Panc1 (cell line): ENCODE measurements around the gene SPOCK1. TPM values are rescaled to one million over a fixed set of nuclear protein-coding genes. Genes with fewer than 3 reads are reported as not detected.
"Not testable (repeated sequence)": the region's sequence is repeated elsewhere in the genome, so short reads cannot be mapped to it uniquely, and the experiment has no call there.

Experiments
- ATAC-seq: fragments of 200-7000 bp; cut with Tn5 transposase; 2 replicates; pipeline ENCODE4 v1.9.1; 2020; ENCODE audit warnings: mild to moderate bottlenecking, moderate library complexity
- Bru-seq: library from RNA; stranded (reverse); fragments of 400-500 nt; gene quantifications from one replicate; lab custom pipeline; 2021; lab: Mats Ljungman, UMichigan
- BruChase-seq, 2 experiments: library from RNA; stranded (reverse); fragments of 400-500 nt; gene quantifications; one replicate each; lab custom pipeline; 2021; lab: Mats Ljungman, UMichigan
- BruUV-seq: library from RNA; stranded (reverse); fragments of 400-500 nt; replicated peaks from 2 replicates; lab custom pipeline; 2021; lab: Mats Ljungman, UMichigan
- CTCF ChIA-PET: fragments of 300-600 bp; sonication (Branson Sonifier 250); formaldehyde crosslinking; loops from one replicate; lab custom pipeline; 2022; ENCODE audit warnings: antibody characterized with exemption; lab: Charles Lee
- POLR2A ChIA-PET: fragments of 300-600 bp; sonication (Branson Sonifier 250); formaldehyde crosslinking; loops from one replicate; lab custom pipeline; 2022; ENCODE audit warnings: antibody characterized with exemption; lab: Charles Lee
- DNase-seq: peaks from one replicate; pipeline ENCODE4 v3.0.0-alpha.2; 2010; ENCODE audit warnings: low read depth, low spot score
- H3K27ac ChIP-seq: 2 replicates; pipeline ENCODE4 v1.5.1; 2011; ENCODE audit warnings: mild to moderate bottlenecking, low read length, inconsistent platforms
- H3K27me3 ChIP-seq: fragments of 200-500 bp; sonication (Bioruptor generic); 2 replicates; pipeline ENCODE4 v1.6.0; 2014; ENCODE audit warnings: low read length, inconsistent platforms; ENCODE audit not compliant: control insufficient read depth, insufficient read depth
- H3K36me3 ChIP-seq: fragments of 200-500 bp; sonication (Bioruptor generic); 2 replicates; pipeline ENCODE4 v1.5.1; 2014; ENCODE audit warnings: inconsistent platforms, mild to moderate bottlenecking, low read length, moderate library complexity; ENCODE audit not compliant: control insufficient read depth, insufficient read depth
- H3K4me1 ChIP-seq: 2 replicates; pipeline ENCODE4 v1.5.1; 2011; ENCODE audit warnings: inconsistent platforms, mild to moderate bottlenecking, low read length, moderate library complexity; ENCODE audit not compliant: control insufficient read depth, insufficient read depth
- H3K4me3 ChIP-seq, 2 experiments: 2 replicates each; pipeline ENCODE4 v1.5.1; 2011 to 2012; ENCODE audit warnings: low read depth in 2 of 2, low read length in 2 of 2, mild to moderate bottlenecking in 2 of 2, inconsistent platforms in 1 of 2, moderate library complexity in 1 of 2
- H3K9me3 ChIP-seq: fragments of 200-500 bp; sonication (Bioruptor generic); 2 replicates; pipeline ENCODE4 v1.5.1; 2014; ENCODE audit warnings: low read depth, mild to moderate bottlenecking, inconsistent platforms, low read length, moderate library complexity; ENCODE audit not compliant: control insufficient read depth, insufficient read depth
- CTCF ChIP-seq: fragments of 450-650 bp; IDR thresholded peaks from 2 replicates; pipeline ENCODE4 v1.5.1; 2017; ENCODE audit warnings: mild to moderate bottlenecking
- POLR2AphosphoS5 ChIP-seq: IDR thresholded peaks from 2 replicates; pipeline ENCODE4 v1.6.1; 2012; ENCODE audit warnings: mild to moderate bottlenecking, low read depth, low read length, moderate library complexity
- REST ChIP-seq, 2 experiments: IDR thresholded peaks; 2 replicates each; pipeline ENCODE4 v1.6.1; 2011 to 2012; ENCODE audit warnings: low read depth in 2 of 2, control low read depth in 1 of 2, low read length in 1 of 2, mild to moderate bottlenecking in 1 of 2, moderate library complexity in 1 of 2; ENCODE audit not compliant: insufficient read depth in 1 of 2
- SIN3A ChIP-seq: IDR thresholded peaks from 2 replicates; pipeline ENCODE4 v1.6.1; 2012; ENCODE audit warnings: low read depth, mild to moderate bottlenecking, low read length, moderate library complexity, borderline replicate concordance; ENCODE audit not compliant: insufficient read depth
- TCF7L2 ChIP-seq: IDR thresholded peaks from 2 replicates; pipeline ENCODE4 v1.6.1; 2011; ENCODE audit warnings: mild to moderate bottlenecking, low read depth, low read length, inconsistent platforms
- in situ Hi-C: cut with HindIII; loops from 2 replicates; pipeline ENCODE4 v1.10.0; 2016; ENCODE audit warnings: low sequenced_read_pairs, low pct_unique_long_range_greater_than_20kb
- intact Hi-C: fragments of 100-400 bp; cut with micrococcal nuclease; formaldehyde crosslinking; loops from one replicate; pipeline ENCODE4 v1.10.0; 2022; ENCODE audit not compliant: unreplicated experiment
- long read RNA-seq: library from polyadenylated mRNA; unstranded; transcript quantifications from one replicate; pipeline ENCODE4 v2.0.0, GENCODE V29; 2021; ENCODE audit not compliant: unreplicated experiment
- polyA plus RNA-seq: library from polyadenylated mRNA; unstranded; fragments of >200 nt; gene quantifications from one replicate; pipeline ENCODE4 v1.2.1, GENCODE V29; 2012; ENCODE audit warnings: missing spikeins; ENCODE audit not compliant: insufficient read length
- total RNA-seq: library from RNA; stranded (reverse); gene quantifications from one replicate; pipeline ENCODE4 v1.2.1, GENCODE V29; 2021; ENCODE audit not compliant: unreplicated experiment

The SPOCK1 gene
- 15.6 TPM for total RNA-seq
- polyA plus RNA-seq: 11.3 TPM
- percentile 34 among the genes with signal in this experiment for Bru-seq, nascent RNA
- percentile 30 among the genes with signal in this experiment for BruChase-seq, experiment 1, labeled RNA remaining after a 2-hour chase
- percentile 30 among the genes with signal in this experiment for BruChase-seq, experiment 2, labeled RNA remaining after a 6-hour chase
- long read RNA-seq, full-length matches to known transcripts: 3 of 3 reads
- long read RNA-seq, partial matches to known transcripts: 0 of 3 reads
- long read RNA-seq, other reads (novel, unspliced or antisense): 0 of 3 reads

- Histone ChIP-seq H3K27ac (no peak within 1 kb of the TSS), H3K4me3 (peak within 1 kb of the TSS; percentile 24 to 48), H3K27me3 (no peaks in the 10 kb centered on the region; the same call in 1 of the 2 replicates), H3K36me3 (no peaks in the 10 kb centered on the region), H3K9me3 (no peaks in the 10 kb centered on the region), H3K4me1 (no peaks in the 10 kb centered on the region)
- in situ Hi-C loops: no loop called here
- intact Hi-C loops: loop anchor here (2.0 to 5.0 kb wide), 3 partner anchors 157 to 697 kb away; no protein-coding TSS in a partner anchor
- no TSS peak for BruUV-seq
- DNase-seq (no peak), ATAC-seq (peak; percentile 99)
- ChIA-PET CTCF (no interaction called here), POLR2A (no interaction called here)
- no peak for TF ChIP-seq REST (IDR thresholded peaks at IDR 0.05; ENCODE audit: insufficient read depth in 1 of 2, low read depth in 2 of 2, low read length in 1 of 2)
- no peak for TF ChIP-seq TCF7L2
- TF ChIP-seq CTCF: peak; percentile 95
- TF ChIP-seq SIN3A: no peak
- no peak for TF ChIP-seq POLR2AphosphoS5
Observed at GRCh38 chr5:137498736-137499505, at the start of gene SPOCK1. Gene SPOCK1 (minus strand): TSS chr5:137499326.

GRCh38 chr5:137545956-137546355 lies 46.8 kb upstream of the SPOCK1 start:
- no peak overlapping the region for H3K27ac ChIP-seq
- H3K4me1 ChIP-seq: no peaks in the 10 kb centered on the region
- ATAC-seq (no peak), DNase-seq (no peak)
- intact Hi-C loops: no loop called here
- no peaks in the 10 kb centered on the region for H3K36me3 ChIP-seq
- H3K4me3 ChIP-seq: no peak overlapping the region
- POLR2A ChIA-PET: no interaction called here
- in situ Hi-C loops: no loop called here
- TF ChIP-seq TCF7L2 (no peak), SIN3A (no peak), REST (IDR thresholded peaks at IDR 0.05; ENCODE audit: insufficient read depth in 1 of 2, low read depth in 2 of 2, low read length in 1 of 2) (no peak), CTCF (no peak), POLR2AphosphoS5 (no peak)
- H3K9me3 ChIP-seq: no peaks in the 10 kb centered on the region
- CTCF ChIA-PET: no interaction called here
- no TSS peak for BruUV-seq
- H3K27me3 ChIP-seq: 0 out of 2 replicates have a peak, but pooled peaks cover 3% of the 10 kb centered on the region

- DNase-seq, ATAC-seq: not testable (repeated sequence)
Observed at GRCh38 chr5:137535449-137535848, 36.3 kb upstream of the SPOCK1 start.

More at GRCh38 chr5:137535449-137535848, 36.3 kb upstream of the SPOCK1 start:
- CTCF ChIA-PET, H3K27ac ChIP-seq, BruUV-seq, intact Hi-C loops, H3K27me3 ChIP-seq, H3K9me3 ChIP-seq, H3K36me3 ChIP-seq, POLR2A ChIA-PET, H3K4me1 ChIP-seq, in situ Hi-C loops, H3K4me3 ChIP-seq: not testable (repeated sequence)
